Type B pancreatic cell (in vitro differentiated cells): ENCODE results near the gene SEC24C. TPM values are rescaled to one million over a fixed set of nuclear protein-coding genes. Genes with fewer than 3 reads are reported as not detected.

Experiments used
- DNase-seq: peaks from one replicate; pipeline ENCODE4 v3.0.0; 2021; ENCODE audit warnings: mixed read lengths; ENCODE audit not compliant: unreplicated experiment; ENCODE audit errors: extremely low spot score
- H3K27ac Mint-ChIP-seq: 2 replicates; pipeline ENCODE4 v1.8.0; 2021; ENCODE audit warnings: mild to moderate bottlenecking, mixed read lengths
- H3K27me3 Mint-ChIP-seq: 2 replicates; pipeline ENCODE4 v1.8.0; 2021; ENCODE audit warnings: mixed read lengths
- H3K36me3 Mint-ChIP-seq: 2 replicates; pipeline ENCODE4 v1.8.0; 2021; ENCODE audit warnings: mixed read lengths
- H3K4me1 Mint-ChIP-seq: one replicate; pipeline ENCODE4 v1.8.0; 2021; ENCODE audit warnings: mixed read lengths; ENCODE audit not compliant: unreplicated experiment
- H3K4me3 Mint-ChIP-seq: 2 replicates; pipeline ENCODE4 v1.8.0; 2021; ENCODE audit warnings: mild to moderate bottlenecking, mixed read lengths
- H3K9me3 Mint-ChIP-seq: 2 replicates; pipeline ENCODE4 v1.8.0; 2021; ENCODE audit warnings: mixed read lengths
- total RNA-seq: library from RNA; stranded (reverse); gene quantifications from 2 replicates; pipeline ENCODE4 v1.2.1, GENCODE V29; 2021; ENCODE audit warnings: low replicate concordance
- TF ChIP-seq, protein P1 (sequence below): fragments of 200-600 bp; sonication (generic); conservative IDR thresholded peaks from 2 replicates; pipeline ENCODE4 v1.5.0; 2021; ENCODE audit warnings: antibody characterized with exemption, mild to moderate bottlenecking

SEC24C gene
- total RNA-seq, 1 donor from 2014 or later = 75.5 TPM

- DNase-seq = no peak
- Mint-ChIP-seq H3K4me1 (no peaks in the 10 kb centered on the region), H3K9me3 (no peaks in the 10 kb centered on the region), H3K36me3 (peaks cover 17% of the 10 kb centered on the region), H3K4me3 (no peak overlapping the region), H3K27me3 (no peaks in the 10 kb centered on the region), H3K27ac (no peak overlapping the region)
- TF ChIP-seq, protein P1, sequence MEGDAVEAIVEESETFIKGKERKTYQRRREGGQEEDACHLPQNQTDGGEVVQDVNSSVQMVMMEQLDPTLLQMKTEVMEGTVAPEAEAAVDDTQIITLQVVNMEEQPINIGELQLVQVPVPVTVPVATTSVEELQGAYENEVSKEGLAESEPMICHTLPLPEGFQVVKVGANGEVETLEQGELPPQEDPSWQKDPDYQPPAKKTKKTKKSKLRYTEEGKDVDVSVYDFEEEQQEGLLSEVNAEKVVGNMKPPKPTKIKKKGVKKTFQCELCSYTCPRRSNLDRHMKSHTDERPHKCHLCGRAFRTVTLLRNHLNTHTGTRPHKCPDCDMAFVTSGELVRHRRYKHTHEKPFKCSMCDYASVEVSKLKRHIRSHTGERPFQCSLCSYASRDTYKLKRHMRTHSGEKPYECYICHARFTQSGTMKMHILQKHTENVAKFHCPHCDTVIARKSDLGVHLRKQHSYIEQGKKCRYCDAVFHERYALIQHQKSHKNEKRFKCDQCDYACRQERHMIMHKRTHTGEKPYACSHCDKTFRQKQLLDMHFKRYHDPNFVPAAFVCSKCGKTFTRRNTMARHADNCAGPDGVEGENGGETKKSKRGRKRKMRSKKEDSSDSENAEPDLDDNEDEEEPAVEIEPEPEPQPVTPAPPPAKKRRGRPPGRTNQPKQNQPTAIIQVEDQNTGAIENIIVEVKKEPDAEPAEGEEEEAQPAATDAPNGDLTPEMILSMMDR = no peak
Observed at GRCh38 chr10:73797324-73798025, 53.3 kb downstream of the SEC24C start.

- no peak for DNase-seq
- no peaks in the 10 kb centered on the region for H3K9me3 Mint-ChIP-seq
- H3K4me1 Mint-ChIP-seq = no peaks in the 10 kb centered on the region
- no peak overlapping the region for H3K27ac Mint-ChIP-seq
- no peaks in the 10 kb centered on the region for H3K27me3 Mint-ChIP-seq
- H3K36me3 Mint-ChIP-seq = peaks cover 17% of the 10 kb centered on the region
- no peak overlapping the region for H3K4me3 Mint-ChIP-seq
- TF ChIP-seq, protein P1 = no peak
Observed at GRCh38 chr10:73798087-73798486, 53.9 kb downstream of the SEC24C start.

DNA sequence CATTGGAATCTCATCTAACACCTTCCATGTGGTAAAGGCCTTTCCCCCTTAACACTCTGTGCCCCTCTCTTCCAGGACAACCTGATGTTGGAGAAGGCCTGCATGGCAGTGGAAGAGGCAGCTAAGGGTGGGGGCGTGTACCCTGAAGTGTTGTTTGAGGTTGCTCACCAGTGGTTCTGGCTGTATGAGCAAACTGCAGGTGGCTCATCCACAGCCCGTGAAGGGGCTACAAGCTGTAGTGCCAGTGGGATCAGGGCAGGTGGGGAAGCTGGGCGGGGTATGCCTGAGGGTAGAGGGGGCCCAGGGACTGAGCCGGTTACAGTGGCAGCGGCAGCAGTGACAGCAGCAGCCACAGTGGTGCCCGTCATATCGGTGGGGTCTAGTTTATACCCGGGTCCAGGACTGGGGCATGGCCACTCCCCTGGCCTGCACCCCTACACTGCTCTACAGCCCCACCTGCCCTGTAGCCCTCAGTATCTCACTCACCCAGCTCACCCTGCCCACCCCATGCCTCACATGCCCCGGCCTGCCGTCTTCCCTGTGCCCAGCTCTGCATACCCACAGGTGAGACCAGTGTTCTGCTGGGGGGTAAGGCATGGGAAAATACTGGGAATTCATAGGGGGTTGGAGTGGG lies 54.9 kb downstream of the SEC24C start:
- H3K36me3 Mint-ChIP-seq = peaks cover 20% of the 10 kb centered on the region
- TF ChIP-seq, protein P1 = no peak
- no peaks in the 10 kb centered on the region for H3K9me3 Mint-ChIP-seq
- no peak for DNase-seq
- H3K4me3 Mint-ChIP-seq = no peak overlapping the region
- H3K27me3 Mint-ChIP-seq = no peaks in the 10 kb centered on the region
- no peaks in the 10 kb centered on the region for H3K4me1 Mint-ChIP-seq
- no peak overlapping the region for H3K27ac Mint-ChIP-seq

- TF ChIP-seq, protein P1 = no peak
- Mint-ChIP-seq H3K9me3 (no peaks in the 10 kb centered on the region), H3K4me1 (no peaks in the 10 kb centered on the region), H3K36me3 (peaks cover 17% of the 10 kb centered on the region), H3K4me3 (no peak overlapping the region), H3K27me3 (no peaks in the 10 kb centered on the region), H3K27ac (no peak overlapping the region)
- no peak for DNase-seq
Observed at GRCh38 chr10:73799899-73800559, 55.9 kb downstream of the SEC24C start.

- H3K4me3 Mint-ChIP-seq = no peak overlapping the region
- H3K4me1 Mint-ChIP-seq = no peaks in the 10 kb centered on the region
- H3K27me3 Mint-ChIP-seq = no peaks in the 10 kb centered on the region
- H3K9me3 Mint-ChIP-seq = no peaks in the 10 kb centered on the region
- peaks cover 16% of the 10 kb centered on the region for H3K36me3 Mint-ChIP-seq
- TF ChIP-seq, protein P1 = no peak
- H3K27ac Mint-ChIP-seq = no peak overlapping the region
- DNase-seq = no peak
Observed at GRCh38 chr10:73800560-73801252, 56.5 kb downstream of the SEC24C start.
